ENCODE measurements around the gene CEP170B.
"Not testable (repeated sequence)": the region's sequence is repeated elsewhere in the genome, so short reads cannot be mapped to it uniquely, and the experiment has no call there.

DNA sequence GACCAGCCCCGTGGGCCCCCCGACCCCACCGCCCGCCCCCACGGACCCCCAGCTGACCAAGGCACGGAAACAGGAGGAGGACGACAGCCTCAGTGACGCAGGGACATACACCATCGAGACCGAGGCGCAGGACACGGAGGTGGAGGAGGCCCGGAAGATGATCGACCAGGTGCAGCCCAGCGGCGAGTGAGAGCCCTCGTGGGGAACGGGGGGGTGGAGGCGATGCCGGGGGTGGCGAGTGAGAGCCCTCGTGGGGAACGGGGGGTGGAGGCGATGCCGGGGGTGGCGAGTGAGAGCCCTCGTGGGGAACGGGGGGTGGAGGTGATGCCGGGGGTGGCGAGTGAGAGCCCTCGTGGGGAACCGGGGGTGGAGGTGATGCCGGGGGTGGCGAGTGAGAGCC lies 19.3 kb downstream of the CEP170B start:
- not testable (repeated sequence) for TF ChIP-seq CTCF (IDR thresholded peaks at IDR 0.05 in 2 of 3, conservative IDR thresholded peaks at IDR 0.05 in 1 of 3; ENCODE audit: insufficient read depth in 2 of 3, low read depth in 1 of 3, low read length in 3 of 3); SMAD1 (IDR thresholded peaks at IDR 0.05; ENCODE audit: low read depth, low read length, partially characterized antibody); TFAP4 (CRISPR knock-in tag; IDR thresholded peaks at IDR 0.05; ENCODE audit: borderline replicate concordance); POLR2AphosphoS5 (IDR thresholded peaks at IDR 0.05; ENCODE audit: control insufficient read depth, insufficient read depth, low read depth, low read length); HNRNPK (IDR thresholded peaks at IDR 0.05; ENCODE audit: low read depth, low read length, poor library complexity, severe bottlenecking); CTBP1 (IDR thresholded peaks at IDR 0.05; ENCODE audit: borderline replicate concordance); JUNB (CRISPR knock-in tag; conservative IDR thresholded peaks at IDR 0.05); ATF3 (IDR thresholded peaks at IDR 0.05); ATF3 (CRISPR knock-in tag; conservative IDR thresholded peaks at IDR 0.05); NFYB (IDR thresholded peaks at IDR 0.05; ENCODE audit: extremely low read depth, insufficient read length); TCF7L2 (IDR thresholded peaks at IDR 0.05; ENCODE audit: low read depth, low read length); ZBTB12 (CRISPR knock-in tag; IDR thresholded peaks at IDR 0.05); RAD51 (IDR thresholded peaks at IDR 0.05; ENCODE audit: borderline replicate concordance, low read depth)
- TF ChIP-seq, protein P1, sequence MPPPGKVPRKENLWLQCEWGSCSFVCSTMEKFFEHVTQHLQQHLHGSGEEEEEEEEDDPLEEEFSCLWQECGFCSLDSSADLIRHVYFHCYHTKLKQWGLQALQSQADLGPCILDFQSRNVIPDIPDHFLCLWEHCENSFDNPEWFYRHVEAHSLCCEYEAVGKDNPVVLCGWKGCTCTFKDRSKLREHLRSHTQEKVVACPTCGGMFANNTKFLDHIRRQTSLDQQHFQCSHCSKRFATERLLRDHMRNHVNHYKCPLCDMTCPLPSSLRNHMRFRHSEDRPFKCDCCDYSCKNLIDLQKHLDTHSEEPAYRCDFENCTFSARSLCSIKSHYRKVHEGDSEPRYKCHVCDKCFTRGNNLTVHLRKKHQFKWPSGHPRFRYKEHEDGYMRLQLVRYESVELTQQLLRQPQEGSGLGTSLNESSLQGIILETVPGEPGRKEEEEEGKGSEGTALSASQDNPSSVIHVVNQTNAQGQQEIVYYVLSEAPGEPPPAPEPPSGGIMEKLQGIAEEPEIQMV (tag; conservative IDR thresholded peaks at IDR 0.05; ENCODE audit: low read depth), result not testable (repeated sequence)

All from K562 (cell line).